AG04449 (cell line): ENCODE results near the gene WRAP73.

Source experiments
- CTCF ChIA-PET: fragments of 350-600 bp; formaldehyde crosslinking; extraction: SDS; loops from one replicate; lab custom pipeline; 2021; ENCODE audit warnings: antibody characterized with exemption; lab: Yijun Ruan, JAX
- POLR2A ChIA-PET: fragments of 400-600, 350-600 bp; formaldehyde crosslinking; extraction: SDS; loops from one replicate; lab custom pipeline; 2020; ENCODE audit warnings: antibody characterized with exemption, inconsistent platforms; lab: Yijun Ruan, JAX
- DNase-seq: peaks from one replicate; pipeline ENCODE4 v3.0.0-alpha.2; 2010; ENCODE audit warnings: low read depth, low spot score
- H3K4me3 ChIP-seq: 2 replicates; pipeline ENCODE4 v1.5.1; 2011; ENCODE audit warnings: low read depth, mild to moderate bottlenecking, control low read depth, low read length
- TF ChIP-seq, protein P1 (sequence below): IDR thresholded peaks from one replicate; pipeline ENCODE4 v1.5.1; 2011; ENCODE audit warnings: mild to moderate bottlenecking, moderate library complexity, low read length, control low read depth, inconsistent platforms; ENCODE audit not compliant: insufficient read depth; ENCODE audit errors: missing control alignments

The WRAP73 gene

DNA sequence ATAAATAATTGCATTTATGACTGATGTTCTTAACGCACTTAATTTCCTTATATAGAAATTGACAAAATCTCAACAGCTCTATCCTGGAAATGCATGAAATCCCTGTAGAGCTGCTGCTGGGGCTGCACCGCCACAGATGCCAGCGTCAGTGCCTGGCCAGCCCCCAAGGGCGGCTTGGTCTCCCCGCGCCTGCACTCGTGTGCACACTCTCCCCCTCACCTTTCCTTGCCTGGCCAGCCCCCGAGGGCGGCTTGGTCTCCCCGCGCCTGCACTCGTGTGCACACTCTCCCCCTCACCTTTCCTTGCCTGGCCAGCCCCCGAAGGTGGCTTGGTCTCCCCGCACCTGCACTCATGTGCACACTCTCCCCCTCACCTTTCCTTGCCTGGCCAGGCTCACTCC lies 13.8 kb downstream of the WRAP73 start:
- TF ChIP-seq, protein P1, sequence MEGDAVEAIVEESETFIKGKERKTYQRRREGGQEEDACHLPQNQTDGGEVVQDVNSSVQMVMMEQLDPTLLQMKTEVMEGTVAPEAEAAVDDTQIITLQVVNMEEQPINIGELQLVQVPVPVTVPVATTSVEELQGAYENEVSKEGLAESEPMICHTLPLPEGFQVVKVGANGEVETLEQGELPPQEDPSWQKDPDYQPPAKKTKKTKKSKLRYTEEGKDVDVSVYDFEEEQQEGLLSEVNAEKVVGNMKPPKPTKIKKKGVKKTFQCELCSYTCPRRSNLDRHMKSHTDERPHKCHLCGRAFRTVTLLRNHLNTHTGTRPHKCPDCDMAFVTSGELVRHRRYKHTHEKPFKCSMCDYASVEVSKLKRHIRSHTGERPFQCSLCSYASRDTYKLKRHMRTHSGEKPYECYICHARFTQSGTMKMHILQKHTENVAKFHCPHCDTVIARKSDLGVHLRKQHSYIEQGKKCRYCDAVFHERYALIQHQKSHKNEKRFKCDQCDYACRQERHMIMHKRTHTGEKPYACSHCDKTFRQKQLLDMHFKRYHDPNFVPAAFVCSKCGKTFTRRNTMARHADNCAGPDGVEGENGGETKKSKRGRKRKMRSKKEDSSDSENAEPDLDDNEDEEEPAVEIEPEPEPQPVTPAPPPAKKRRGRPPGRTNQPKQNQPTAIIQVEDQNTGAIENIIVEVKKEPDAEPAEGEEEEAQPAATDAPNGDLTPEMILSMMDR: no peak
- ChIA-PET POLR2A (no interaction called here), CTCF (interaction anchor here (1.4 to 1.6 kb wide), 3 partner anchors 14 to 17 kb away, joined by 4 to 12 read pairs (median 6); no protein-coding TSS in a partner anchor)
- no peak for DNase-seq
- no peak overlapping the region for H3K4me3 ChIP-seq

DNA sequence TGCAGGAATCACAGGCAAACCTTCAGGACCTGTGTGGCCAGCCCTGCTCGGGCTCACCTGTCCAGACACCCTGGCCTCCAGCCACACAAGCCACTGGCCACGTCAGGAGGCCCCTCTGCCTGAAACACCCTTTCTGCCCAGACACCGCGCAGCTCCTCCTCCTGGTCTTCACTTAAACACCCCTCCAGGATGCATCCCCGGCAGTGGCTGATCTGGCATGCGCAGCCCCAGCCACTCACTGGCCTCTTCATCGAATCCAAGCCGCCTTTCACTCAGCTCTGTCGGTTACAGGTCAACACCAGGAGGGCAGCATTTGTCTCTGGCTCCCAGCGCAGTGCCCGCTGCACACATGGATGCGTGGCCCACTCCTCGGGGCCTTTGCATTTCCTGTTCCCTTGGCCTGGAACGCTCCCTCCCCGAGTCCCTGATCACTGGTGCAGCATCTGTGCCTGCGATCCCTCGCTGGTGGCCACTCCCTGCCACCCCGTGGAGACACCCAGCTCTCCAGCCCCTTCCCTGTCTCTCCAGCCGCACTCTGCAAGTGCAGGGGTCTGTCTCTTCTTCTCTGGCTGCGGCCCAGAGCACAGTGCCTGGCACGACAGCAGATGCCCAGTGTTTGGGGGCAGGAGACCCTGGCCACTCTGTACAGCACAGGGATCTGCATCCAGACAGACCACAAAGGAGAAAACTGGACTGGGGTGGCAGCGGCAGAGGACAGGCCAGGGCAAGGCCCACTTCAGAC lies 15.7 kb downstream of the WRAP73 start:
- CTCF ChIA-PET: interaction anchor here (7.0 kb wide), 1 partner anchor 14 kb away, joined by 43 read pairs; no protein-coding TSS in a partner anchor

DNA sequence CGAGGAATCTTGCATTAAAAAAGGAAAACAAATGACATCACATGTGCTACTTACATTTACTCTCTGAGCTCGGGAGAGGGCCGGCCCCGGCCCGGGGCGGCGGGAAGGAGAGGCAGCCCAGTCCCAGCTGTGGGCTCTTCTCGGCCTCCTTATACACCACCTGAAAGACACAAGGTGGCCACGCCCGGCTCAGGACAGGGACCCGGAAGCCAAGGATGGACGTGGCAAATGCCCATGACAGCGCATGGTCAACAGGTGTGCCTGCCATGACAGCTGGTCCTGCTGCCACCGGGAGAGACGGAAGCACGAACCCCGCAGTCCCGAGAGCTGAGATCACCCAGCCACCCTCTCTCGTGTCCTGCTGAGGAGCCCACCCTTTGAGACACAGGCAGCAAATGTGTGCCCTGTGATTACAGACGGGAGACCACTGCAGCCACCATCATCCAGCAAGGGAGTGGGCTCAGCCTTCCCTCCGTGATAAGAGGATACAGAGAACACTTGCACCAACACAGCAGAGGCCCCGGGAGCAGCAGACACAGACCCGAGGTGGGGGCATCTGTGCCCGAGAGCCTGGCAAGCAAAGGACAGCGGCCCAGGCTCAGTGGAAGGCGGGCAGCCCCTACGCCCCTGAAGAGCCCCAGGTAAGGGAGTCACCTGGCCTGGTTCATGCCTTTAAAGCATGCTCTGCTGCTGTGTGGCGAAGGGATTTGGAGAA lies 16.4 kb downstream of the WRAP73 start:
- ChIA-PET POLR2A (no interaction called here), CTCF (interaction anchor here (1.6 to 7.0 kb wide), 2 partner anchors 14 to 181 kb away, joined by 5 to 43 read pairs; no protein-coding TSS in a partner anchor)
- no peak for DNase-seq

More for the DNA sequence above, 15.7 kb downstream of the WRAP73 start:
- POLR2A ChIA-PET: no interaction called here
- TF ChIP-seq, protein P1: no peak
- no peak for DNase-seq
- H3K4me3 ChIP-seq: no peak overlapping the region

DNA sequence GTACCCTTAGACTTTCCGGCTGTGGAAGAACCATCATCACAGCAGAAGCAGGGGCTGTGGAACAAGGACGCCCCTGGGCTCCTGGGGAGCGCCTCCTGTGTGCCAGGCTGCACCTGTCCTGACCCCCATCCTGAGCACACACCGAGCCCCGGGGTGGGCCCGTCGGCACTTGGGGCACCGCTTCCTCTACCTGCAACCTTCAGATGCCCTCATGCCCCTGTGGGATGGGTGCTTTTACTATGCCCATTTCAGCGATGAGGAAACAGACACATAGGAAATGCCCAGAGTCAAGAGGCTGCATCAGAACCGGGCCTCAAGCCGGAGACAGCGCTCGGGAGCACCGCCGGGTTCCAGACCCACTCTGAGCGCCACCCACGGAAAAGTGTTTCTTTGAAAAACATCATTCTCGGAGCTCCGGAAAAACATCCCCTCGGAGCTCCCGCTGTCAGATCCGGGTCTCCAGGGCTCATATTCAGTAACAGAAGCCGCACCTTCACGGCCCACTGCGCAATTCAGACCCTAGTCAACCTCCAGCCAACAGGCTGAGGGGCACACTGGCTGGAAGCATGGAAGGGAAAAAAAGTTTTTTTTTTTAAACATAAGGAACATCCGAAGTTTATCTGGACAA lies 17.1 kb downstream of the WRAP73 start:
- no peak overlapping the region for H3K4me3 ChIP-seq
- CTCF ChIA-PET: interaction anchor here (1.6 to 7.0 kb wide), 2 partner anchors 13 to 180 kb away, joined by 5 to 43 read pairs; no protein-coding TSS in a partner anchor
- POLR2A ChIA-PET: no interaction called here
- TF ChIP-seq, protein P1: no peak
- no peak for DNase-seq

More for the DNA sequence above, 16.4 kb downstream of the WRAP73 start:
- TF ChIP-seq, protein P1: no peak
- no peak overlapping the region for H3K4me3 ChIP-seq

DNA sequence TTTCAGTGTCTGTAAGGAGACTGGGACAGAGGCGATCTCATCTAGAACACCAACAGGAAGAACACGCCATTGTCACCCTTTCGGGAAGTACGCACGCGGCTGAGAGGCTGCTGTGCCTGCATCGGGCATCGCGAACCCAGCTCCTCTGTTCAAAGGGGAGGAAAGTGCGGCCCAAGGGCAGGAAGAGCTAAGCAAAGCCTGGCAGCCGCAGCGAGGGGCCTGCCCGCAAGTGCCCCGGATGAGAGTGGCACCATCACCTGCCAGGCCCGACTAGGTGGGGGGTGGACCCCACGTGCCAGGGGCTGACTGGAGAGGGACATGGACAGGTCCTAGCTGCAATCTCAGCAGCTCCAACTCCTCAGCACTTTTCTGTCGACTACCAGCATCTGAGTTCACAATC lies 17.6 kb downstream of the WRAP73 start:
- CTCF ChIA-PET: interaction anchor here (1.6 to 7.0 kb wide), 2 partner anchors 12 to 180 kb away, joined by 5 to 43 read pairs; no protein-coding TSS in a partner anchor
- H3K4me3 ChIP-seq: no peak overlapping the region
- POLR2A ChIA-PET: no interaction called here
- no peak for DNase-seq
- TF ChIP-seq, protein P1: no peak
